Activated B cell treated with CpG ODN at 0.5 μM for 24 hours (primary cell): Measurements from ENCODE around the gene PLAC1. TPM values are rescaled to one million over a fixed set of nuclear protein-coding genes. Genes with fewer than 3 reads are reported as not detected.

ENCODE experiments used
- ATAC-seq: fragments of 200-7000 bp; cut with Tn5 transposase; one replicate; pipeline ENCODE4 v1.10.0; 2021; ENCODE audit warnings: low read depth, mild to moderate bottlenecking, moderate library complexity
- CTCF ChIA-PET: fragments of 350-600 bp; sonication (Branson Sonifier 250); formaldehyde crosslinking; loops from one replicate; lab custom pipeline; 2021; ENCODE audit warnings: antibody characterized with exemption; lab: Charles Lee
- POLR2A ChIA-PET: fragments of 350-600 bp; sonication (Branson Sonifier 250); formaldehyde crosslinking; loops from one replicate; lab custom pipeline; 2021; ENCODE audit warnings: antibody characterized with exemption; lab: Charles Lee
- DNase-seq: peaks from one replicate; pipeline ENCODE4 v3.0.0; 2022
- H3K27ac Mint-ChIP-seq: one replicate; pipeline ENCODE4 v1.8.0; 2020; ENCODE audit warnings: mixed read lengths
- H3K27me3 Mint-ChIP-seq: one replicate; pipeline ENCODE4 v1.8.0; 2021; ENCODE audit warnings: mixed read lengths
- H3K36me3 Mint-ChIP-seq: one replicate; pipeline ENCODE4 v1.8.0; 2021; ENCODE audit warnings: low read depth, mixed read lengths
- H3K4me1 Mint-ChIP-seq: one replicate; pipeline ENCODE4 v1.8.0; 2021; ENCODE audit warnings: mixed read lengths
- H3K4me3 Mint-ChIP-seq: one replicate; pipeline ENCODE4 v1.8.0; 2020; ENCODE audit warnings: mild to moderate bottlenecking, mixed read lengths
- H3K9me3 Mint-ChIP-seq: one replicate; pipeline ENCODE4 v1.8.0; 2020; ENCODE audit warnings: mixed read lengths
- intact Hi-C: fragments of 100-400 bp; cut with micrococcal nuclease; formaldehyde crosslinking; loops from one replicate; pipeline ENCODE4 v1.15.1; 2024
- total RNA-seq: library from RNA; stranded (reverse); gene quantifications from 2 replicates; pipeline ENCODE4 v1.2.3, GENCODE V29; 2022
- TF ChIP-seq, protein P1 (sequence below): fragments of 200-600 bp; IDR thresholded peaks from one replicate; pipeline ENCODE4 v1.8.0; 2022; ENCODE audit warnings: antibody characterized with exemption, mild to moderate bottlenecking

PLAC1 gene
- total RNA-seq, 1 donor from 2014 or later = not detected

DNA sequence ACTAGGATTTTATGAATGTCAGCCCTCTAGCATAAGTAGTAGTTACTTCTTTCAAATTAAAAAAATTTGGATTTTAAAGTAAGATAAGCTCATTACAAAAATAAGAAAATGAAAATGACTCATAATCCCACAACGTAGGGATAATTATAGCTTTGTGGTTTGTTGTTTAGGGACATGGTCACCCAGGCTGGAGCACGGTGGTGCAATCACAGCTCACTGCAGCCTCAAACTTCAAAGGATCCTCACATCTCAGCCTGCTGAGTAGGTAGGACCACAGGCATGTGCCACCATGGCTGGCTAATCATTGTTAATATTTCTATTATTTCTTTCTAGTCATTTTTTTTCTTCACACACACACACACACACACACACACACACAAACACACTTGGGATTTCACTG, 57.6 kb downstream of the PLAC1 start:
- DNase-seq (no peak), ATAC-seq (no peak)
- peaks cover 3% of the 10 kb centered on the region for H3K9me3 Mint-ChIP-seq
- no peak overlapping the region for H3K27ac Mint-ChIP-seq
- H3K36me3 Mint-ChIP-seq = no peaks in the 10 kb centered on the region
- CTCF ChIA-PET = no interaction called here
- TF ChIP-seq, protein P1, sequence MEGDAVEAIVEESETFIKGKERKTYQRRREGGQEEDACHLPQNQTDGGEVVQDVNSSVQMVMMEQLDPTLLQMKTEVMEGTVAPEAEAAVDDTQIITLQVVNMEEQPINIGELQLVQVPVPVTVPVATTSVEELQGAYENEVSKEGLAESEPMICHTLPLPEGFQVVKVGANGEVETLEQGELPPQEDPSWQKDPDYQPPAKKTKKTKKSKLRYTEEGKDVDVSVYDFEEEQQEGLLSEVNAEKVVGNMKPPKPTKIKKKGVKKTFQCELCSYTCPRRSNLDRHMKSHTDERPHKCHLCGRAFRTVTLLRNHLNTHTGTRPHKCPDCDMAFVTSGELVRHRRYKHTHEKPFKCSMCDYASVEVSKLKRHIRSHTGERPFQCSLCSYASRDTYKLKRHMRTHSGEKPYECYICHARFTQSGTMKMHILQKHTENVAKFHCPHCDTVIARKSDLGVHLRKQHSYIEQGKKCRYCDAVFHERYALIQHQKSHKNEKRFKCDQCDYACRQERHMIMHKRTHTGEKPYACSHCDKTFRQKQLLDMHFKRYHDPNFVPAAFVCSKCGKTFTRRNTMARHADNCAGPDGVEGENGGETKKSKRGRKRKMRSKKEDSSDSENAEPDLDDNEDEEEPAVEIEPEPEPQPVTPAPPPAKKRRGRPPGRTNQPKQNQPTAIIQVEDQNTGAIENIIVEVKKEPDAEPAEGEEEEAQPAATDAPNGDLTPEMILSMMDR = no peak
- H3K27me3 Mint-ChIP-seq = peaks cover 5% of the 10 kb centered on the region
- intact Hi-C loops = no loop called here
- no peak overlapping the region for H3K4me3 Mint-ChIP-seq
- no peaks in the 10 kb centered on the region for H3K4me1 Mint-ChIP-seq
- POLR2A ChIA-PET = interaction anchor here (0.7 kb wide), 1 partner anchor 168 kb away, joined by 5 read pairs; no protein-coding TSS in a partner anchor

DNA sequence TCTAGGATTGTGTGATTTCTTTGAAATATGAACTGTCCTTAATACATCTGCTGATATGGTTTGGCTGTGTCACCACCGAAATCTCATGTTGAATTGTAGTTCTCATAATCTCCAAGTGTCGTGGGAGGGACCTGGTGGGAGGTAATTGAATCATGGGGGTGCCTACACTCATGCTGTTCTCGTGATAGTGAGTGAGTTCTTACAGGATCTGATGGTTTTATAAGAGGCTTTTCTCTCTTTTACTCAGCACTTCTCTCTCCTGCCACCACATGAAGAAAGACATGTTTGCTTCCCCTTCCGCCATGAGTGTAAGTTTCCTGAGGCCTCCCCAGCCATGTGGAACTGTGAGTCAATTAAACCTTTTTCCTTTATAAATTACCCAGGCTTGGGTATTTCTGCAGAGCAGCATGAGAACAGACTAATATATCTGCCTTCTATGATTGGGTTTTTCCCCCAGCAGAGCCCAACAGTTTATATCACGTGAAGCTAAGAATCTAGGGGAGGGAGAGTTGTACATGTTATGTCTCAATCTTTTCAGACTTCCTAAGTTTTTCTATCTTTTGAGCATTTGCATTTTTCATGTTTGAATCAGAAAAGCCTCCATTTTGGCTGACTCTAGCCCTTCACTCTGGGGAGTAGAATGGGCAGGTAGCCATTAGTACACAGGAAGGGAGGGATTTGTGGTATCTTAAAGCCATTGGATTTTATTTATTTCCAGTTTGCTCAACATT, 58.9 kb downstream of the PLAC1 start:
- Mint-ChIP-seq H3K4me1 (no peaks in the 10 kb centered on the region), H3K36me3 (no peaks in the 10 kb centered on the region), H3K4me3 (no peak overlapping the region), H3K27me3 (peaks cover 5% of the 10 kb centered on the region), H3K9me3 (peaks cover 3% of the 10 kb centered on the region), H3K27ac (no peak overlapping the region)
- TF ChIP-seq, protein P1 = no peak
- CTCF ChIA-PET = no interaction called here
- POLR2A ChIA-PET = no interaction called here
- intact Hi-C loops = no loop called here
- no peak for ATAC-seq
- no peak for DNase-seq

DNA sequence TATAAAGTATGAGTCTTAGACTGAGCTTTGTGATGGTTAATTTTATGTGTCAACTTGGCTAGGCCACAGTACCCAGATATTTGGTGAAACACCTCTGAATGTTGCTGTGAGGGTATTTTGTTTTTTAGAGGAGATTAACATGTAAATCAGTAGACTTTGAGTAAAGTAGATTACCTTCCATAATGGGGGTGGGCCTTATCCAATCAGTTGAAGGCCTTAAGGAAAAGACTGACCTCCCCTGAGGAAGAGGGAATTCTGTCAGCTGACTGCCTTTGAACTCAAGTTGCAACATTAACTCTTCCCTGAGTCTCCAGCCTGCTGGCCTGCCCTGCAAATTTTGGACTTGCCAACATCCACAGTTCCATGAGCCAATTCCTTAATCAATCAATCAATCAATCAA, 66.0 kb downstream of the PLAC1 start:
- Mint-ChIP-seq H3K4me1 (no peaks in the 10 kb centered on the region), H3K27me3 (peaks cover 7% of the 10 kb centered on the region), H3K9me3 (no peaks in the 10 kb centered on the region), H3K4me3 (no peak overlapping the region), H3K27ac (no peak overlapping the region), H3K36me3 (no peaks in the 10 kb centered on the region)
- ChIA-PET POLR2A (no interaction called here), CTCF (no interaction called here)
- DNase-seq = no peak
- ATAC-seq = no peak
- TF ChIP-seq, protein P1 = no peak
- intact Hi-C loops = no loop called here

DNA sequence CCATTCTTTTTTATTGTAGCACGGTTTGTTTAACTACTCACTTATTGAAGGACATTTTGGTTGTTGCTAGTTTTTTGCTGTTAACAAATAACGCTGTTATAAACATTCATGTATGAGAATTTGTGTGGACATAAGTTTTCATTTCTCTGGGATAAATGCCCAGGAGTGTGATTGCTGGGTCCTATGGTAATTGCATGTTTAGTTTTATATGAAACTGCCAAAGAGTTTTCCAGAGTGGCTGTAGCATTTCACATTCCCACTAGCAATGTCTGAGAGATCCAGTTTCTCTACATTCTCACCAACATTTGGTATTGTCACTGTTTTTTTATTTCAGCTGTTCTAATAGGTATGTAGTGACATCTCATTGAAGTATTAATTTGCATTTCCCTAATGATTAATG, 66.8 kb downstream of the PLAC1 start:
- Mint-ChIP-seq H3K9me3 (no peaks in the 10 kb centered on the region), H3K4me3 (no peak overlapping the region), H3K36me3 (no peaks in the 10 kb centered on the region), H3K27me3 (peaks cover 5% of the 10 kb centered on the region), H3K27ac (no peak overlapping the region), H3K4me1 (no peaks in the 10 kb centered on the region)
- POLR2A ChIA-PET = no interaction called here
- TF ChIP-seq, protein P1 = no peak
- ATAC-seq (no peak), DNase-seq (no peak)
- intact Hi-C loops = no loop called here
- CTCF ChIA-PET = no interaction called here

DNA sequence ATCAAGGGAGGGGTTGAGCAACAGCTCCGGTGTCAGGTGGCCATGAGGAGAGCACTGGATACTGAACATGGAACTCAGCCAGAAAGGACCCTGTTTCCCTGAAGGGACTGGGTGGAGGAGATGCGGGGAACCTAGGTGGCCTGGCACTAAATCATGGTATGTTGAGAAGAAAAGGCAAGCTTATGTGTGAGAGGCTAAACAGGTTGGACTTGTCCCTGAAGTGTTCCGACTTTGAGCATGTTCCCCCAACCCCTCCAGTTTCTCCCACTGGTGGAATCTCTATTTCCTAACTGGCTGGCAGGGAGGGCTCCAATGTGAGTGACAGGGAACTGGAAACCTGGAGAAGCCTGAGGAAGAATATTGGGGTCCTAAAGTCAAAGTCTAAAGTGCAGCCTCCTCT, 69.5 kb downstream of the PLAC1 start:
- no peaks in the 10 kb centered on the region for H3K4me1 Mint-ChIP-seq
- ChIA-PET POLR2A (no interaction called here), CTCF (no interaction called here)
- H3K27ac Mint-ChIP-seq = no peak overlapping the region
- intact Hi-C loops = no loop called here
- H3K27me3 Mint-ChIP-seq = peaks cover 5% of the 10 kb centered on the region
- no peaks in the 10 kb centered on the region for H3K9me3 Mint-ChIP-seq
- TF ChIP-seq, protein P1 = no peak
- DNase-seq (no peak), ATAC-seq (no peak)
- no peaks in the 10 kb centered on the region for H3K36me3 Mint-ChIP-seq
- H3K4me3 Mint-ChIP-seq = no peak overlapping the region
